A673 (cell line): Measurements from ENCODE around the gene SNX7. TPM values are rescaled to one million over a fixed set of nuclear protein-coding genes. Genes with fewer than 3 reads are reported as not detected.

Source experiments
- BruUV-seq: library from RNA; stranded (reverse); fragments of 400-500 nt; replicated peaks from 2 replicates; lab custom pipeline; 2021; lab: Mats Ljungman, UMichigan
- CTCF ChIA-PET: fragments of 300-600 bp; sonication (Branson Sonifier 250); formaldehyde crosslinking; loops from one replicate; lab custom pipeline; 2022; ENCODE audit warnings: antibody characterized with exemption; lab: Charles Lee
- POLR2A ChIA-PET: fragments of 300-600 bp; sonication (Branson Sonifier 250); formaldehyde crosslinking; loops from one replicate; lab custom pipeline; 2022; ENCODE audit warnings: antibody characterized with exemption; ENCODE audit not compliant: low non-redundant PET; lab: Charles Lee
- DNase-seq: peaks from one replicate; pipeline ENCODE4 v3.0.0-alpha.2; 2015; ENCODE audit warnings: low spot score
- H3K27ac ChIP-seq: fragments of 200-600 bp; sonication (generic); 2 replicates; pipeline ENCODE4 v1.5.1; 2016; ENCODE audit warnings: mixed run types, low read depth, mild to moderate bottlenecking, mixed read lengths, antibody characterized with exemption, low read length; ENCODE audit not compliant: poor library complexity, severe bottlenecking
- H3K27me3 ChIP-seq: fragments of 200-600 bp; sonication (generic); replicated peaks from 2 replicates; pipeline ENCODE4 v1.6.1; 2017; ENCODE audit warnings: mixed run types, low read depth, mild to moderate bottlenecking, mixed read lengths, antibody characterized with exemption, low read length; ENCODE audit not compliant: insufficient read depth, poor library complexity
- H3K36me3 ChIP-seq: fragments of 200-600 bp; sonication (generic); 2 replicates; pipeline ENCODE4 v1.6.1; 2016; ENCODE audit warnings: mixed run types, mild to moderate bottlenecking, mixed read lengths, antibody characterized with exemption, low read length; ENCODE audit not compliant: insufficient read depth, poor library complexity, severe bottlenecking
- H3K4me1 ChIP-seq: fragments of 200-600 bp; sonication (generic); 2 replicates; pipeline ENCODE4 v1.6.1; 2017; ENCODE audit warnings: mixed run types, mild to moderate bottlenecking, mixed read lengths, antibody characterized with exemption, low read length; ENCODE audit not compliant: insufficient read depth, poor library complexity, severe bottlenecking
- H3K4me3 ChIP-seq: fragments of 200-600 bp; sonication (generic); 2 replicates; pipeline ENCODE4 v1.5.1; 2016; ENCODE audit warnings: low read depth, mixed run types, mild to moderate bottlenecking, mixed read lengths, low read length; ENCODE audit not compliant: poor library complexity, severe bottlenecking
- H3K9me3 ChIP-seq: fragments of 200-600 bp; sonication (generic); 2 replicates; pipeline ENCODE4 v1.6.1; 2016; ENCODE audit warnings: mixed run types, low read depth, mild to moderate bottlenecking, mixed read lengths, antibody characterized with exemption, low read length; ENCODE audit not compliant: poor library complexity, severe bottlenecking
- EZH2 ChIP-seq: fragments of 200-600 bp; sonication (generic); IDR thresholded peaks from 2 replicates; pipeline ENCODE4 v1.6.1; 2017; ENCODE audit warnings: borderline replicate concordance, low read depth, mild to moderate bottlenecking, mixed read lengths, antibody characterized with exemption, low read length; ENCODE audit not compliant: poor library complexity, severe bottlenecking
- intact Hi-C: fragments of 100-400 bp; cut with micrococcal nuclease; formaldehyde crosslinking; loops from one replicate; pipeline ENCODE4 v1.10.0; 2022; ENCODE audit not compliant: unreplicated experiment
- total RNA-seq: library from RNA; stranded (reverse); gene quantifications from 2 replicates; pipeline ENCODE4 v1.2.3, GENCODE V29; 2021
- TF ChIP-seq, protein P1 (sequence below): fragments of 300-800, 200-600 bp; sonication (generic); conservative IDR thresholded peaks from 2 replicates; pipeline ENCODE4 v1.5.1; 2017; ENCODE audit warnings: low read depth, mild to moderate bottlenecking, antibody characterized with exemption, low read length, moderate library complexity, mixed read lengths

The SNX7 gene
- total RNA-seq, 1 experiment from 2014 or later: 4.4 TPM

- no peak for DNase-seq
- no peaks in the 10 kb centered on the region for H3K4me1 ChIP-seq
- no peaks in the 10 kb centered on the region for H3K9me3 ChIP-seq
- intact Hi-C loops: no loop called here
- no peaks in the 10 kb centered on the region for H3K27me3 ChIP-seq
- H3K27ac ChIP-seq: no peak overlapping the region
- no TSS peak for BruUV-seq
- TF ChIP-seq, protein P1, sequence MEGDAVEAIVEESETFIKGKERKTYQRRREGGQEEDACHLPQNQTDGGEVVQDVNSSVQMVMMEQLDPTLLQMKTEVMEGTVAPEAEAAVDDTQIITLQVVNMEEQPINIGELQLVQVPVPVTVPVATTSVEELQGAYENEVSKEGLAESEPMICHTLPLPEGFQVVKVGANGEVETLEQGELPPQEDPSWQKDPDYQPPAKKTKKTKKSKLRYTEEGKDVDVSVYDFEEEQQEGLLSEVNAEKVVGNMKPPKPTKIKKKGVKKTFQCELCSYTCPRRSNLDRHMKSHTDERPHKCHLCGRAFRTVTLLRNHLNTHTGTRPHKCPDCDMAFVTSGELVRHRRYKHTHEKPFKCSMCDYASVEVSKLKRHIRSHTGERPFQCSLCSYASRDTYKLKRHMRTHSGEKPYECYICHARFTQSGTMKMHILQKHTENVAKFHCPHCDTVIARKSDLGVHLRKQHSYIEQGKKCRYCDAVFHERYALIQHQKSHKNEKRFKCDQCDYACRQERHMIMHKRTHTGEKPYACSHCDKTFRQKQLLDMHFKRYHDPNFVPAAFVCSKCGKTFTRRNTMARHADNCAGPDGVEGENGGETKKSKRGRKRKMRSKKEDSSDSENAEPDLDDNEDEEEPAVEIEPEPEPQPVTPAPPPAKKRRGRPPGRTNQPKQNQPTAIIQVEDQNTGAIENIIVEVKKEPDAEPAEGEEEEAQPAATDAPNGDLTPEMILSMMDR: no peak
- no peak for TF ChIP-seq EZH2
- H3K36me3 ChIP-seq: no peaks in the 10 kb centered on the region
- POLR2A ChIA-PET: no interaction called here
- CTCF ChIA-PET: no interaction called here
- no peak overlapping the region for H3K4me3 ChIP-seq
These were observed 31.0 kb downstream of the SNX7 start for GRCh38 chr1:98692482-98692881.

- intact Hi-C loops: no loop called here
- no peaks in the 10 kb centered on the region for H3K27me3 ChIP-seq
- TF ChIP-seq, protein P1: no peak
- no peak for TF ChIP-seq EZH2
- no peaks in the 10 kb centered on the region for H3K9me3 ChIP-seq
- no TSS peak for BruUV-seq
- H3K4me1 ChIP-seq: no peaks in the 10 kb centered on the region
- H3K27ac ChIP-seq: no peak overlapping the region
- CTCF ChIA-PET: no interaction called here
- H3K4me3 ChIP-seq: no peak overlapping the region
- DNase-seq: no peak
- H3K36me3 ChIP-seq: no peaks in the 10 kb centered on the region
- POLR2A ChIA-PET: no interaction called here
These were observed 31.9 kb downstream of the SNX7 start for GRCh38 chr1:98693385-98693784.

GRCh38 chr1:98696077-98696476 is 34.6 kb downstream of the SNX7 start:
- Histone ChIP-seq H3K27ac (no peak overlapping the region), H3K36me3 (no peaks in the 10 kb centered on the region), H3K9me3 (no peaks in the 10 kb centered on the region), H3K27me3 (no peaks in the 10 kb centered on the region), H3K4me1 (no peaks in the 10 kb centered on the region), H3K4me3 (no peak overlapping the region)
- ChIA-PET POLR2A (no interaction called here), CTCF (no interaction called here)
- no peak for DNase-seq
- intact Hi-C loops: no loop called here
- BruUV-seq: no TSS peak
- TF ChIP-seq, protein P1: no peak
- TF ChIP-seq EZH2: no peak
